ENCODE measurements around the gene COL25A1.

COL25A1 gene

GRCh38 chr4:108965472-108966076, 336.9 kb downstream of the COL25A1 start:
- Histone ChIP-seq H3K4me1 (ENCODE audit: control extremely low read depth in 1 of 4, control insufficient read depth in 4 of 4, insufficient read depth in 4 of 4, low read length in 3 of 4) (no peaks in the 10 kb centered on the region), H3K36me3 (ENCODE audit: control insufficient read depth in 4 of 4, insufficient read depth in 4 of 4, low read length in 3 of 4) (no peaks in the 10 kb centered on the region), H3K27me3 (replicated peaks in 2 of 5; ENCODE audit: control insufficient read depth in 4 of 5, insufficient read depth in 5 of 5, low read length in 4 of 5) (no peaks in the 10 kb centered on the region), H3K27ac (ENCODE audit: insufficient read depth in 1 of 2, low read depth in 1 of 2, low read length in 2 of 2, poor library complexity in 1 of 2, severe bottlenecking in 2 of 2) (no peak overlapping the region), H3K9me3 (ENCODE audit: control extremely low read depth in 1 of 5, control insufficient read depth in 4 of 5, insufficient read depth in 2 of 5, low read depth in 1 of 5, low read length in 4 of 5) (no peaks in the 10 kb centered on the region), H3K4me3 (ENCODE audit: control insufficient read depth in 1 of 7, extremely low read depth in 1 of 7, insufficient read depth in 4 of 7, low read depth in 2 of 7, low read length in 6 of 7) (no peak overlapping the region)
- POLR2A ChIA-PET = no interaction called here
- CTCF ChIA-PET = no interaction called here
- 100% methylated on average over 2 of the region's 3 CpGs for WGBS (ENCODE audit: insufficient coverage)
- no peak for DNase-seq

GRCh38 chr4:108965016-108965415, 337.4 kb downstream of the COL25A1 start:
- no peak overlapping the region for H3K4me3 ChIP-seq (ENCODE audit: control insufficient read depth in 1 of 7, extremely low read depth in 1 of 7, insufficient read depth in 4 of 7, low read depth in 2 of 7, low read length in 6 of 7)
- no peak overlapping the region for H3K27ac ChIP-seq (ENCODE audit: insufficient read depth in 1 of 2, low read depth in 1 of 2, low read length in 2 of 2, poor library complexity in 1 of 2, severe bottlenecking in 2 of 2)
- POLR2A ChIA-PET = no interaction called here
- no peaks in the 10 kb centered on the region for H3K4me1 ChIP-seq (ENCODE audit: control extremely low read depth in 1 of 4, control insufficient read depth in 4 of 4, insufficient read depth in 4 of 4, low read length in 3 of 4)
- no peaks in the 10 kb centered on the region for H3K9me3 ChIP-seq (ENCODE audit: control extremely low read depth in 1 of 5, control insufficient read depth in 4 of 5, insufficient read depth in 2 of 5, low read depth in 1 of 5, low read length in 4 of 5)
- CTCF ChIA-PET = no interaction called here
- no peaks in the 10 kb centered on the region for H3K27me3 ChIP-seq (replicated peaks in 2 of 5; ENCODE audit: control insufficient read depth in 4 of 5, insufficient read depth in 5 of 5, low read length in 4 of 5)
- WGBS (ENCODE audit: insufficient coverage) = no CpG with 5 or more reads among the region's 2 CpGs
- no peak for DNase-seq
- no peaks in the 10 kb centered on the region for H3K36me3 ChIP-seq (ENCODE audit: control insufficient read depth in 4 of 4, insufficient read depth in 4 of 4, low read length in 3 of 4)

DNA sequence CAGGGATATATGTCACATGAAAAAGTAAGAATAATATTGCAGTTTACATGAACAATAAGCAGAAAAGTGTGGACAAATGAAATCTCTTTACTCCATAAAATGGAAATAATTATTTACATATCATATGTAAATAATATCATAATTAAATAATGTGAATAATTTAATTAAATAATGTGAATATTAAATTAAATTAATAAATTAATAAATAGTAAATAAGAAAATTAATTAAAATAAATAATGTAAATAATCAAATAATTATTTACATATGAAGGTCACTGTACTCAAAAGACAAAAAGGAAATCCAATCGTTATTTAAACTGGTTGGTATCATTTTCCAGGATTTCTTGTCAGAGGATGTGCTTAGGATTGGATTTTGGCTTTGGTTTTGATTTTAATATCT, 338.5 kb downstream of the COL25A1 start:
- no peak overlapping the region for H3K4me3 ChIP-seq (ENCODE audit: control insufficient read depth in 1 of 7, extremely low read depth in 1 of 7, insufficient read depth in 4 of 7, low read depth in 2 of 7, low read length in 6 of 7)
- no peak for DNase-seq
- POLR2A ChIA-PET = no interaction called here
- CTCF ChIA-PET = no interaction called here
- H3K4me1 ChIP-seq (ENCODE audit: control extremely low read depth in 1 of 4, control insufficient read depth in 4 of 4, insufficient read depth in 4 of 4, low read length in 3 of 4) = no peaks in the 10 kb centered on the region
- no peak overlapping the region for H3K27ac ChIP-seq (ENCODE audit: insufficient read depth in 1 of 2, low read depth in 1 of 2, low read length in 2 of 2, poor library complexity in 1 of 2, severe bottlenecking in 2 of 2)
- H3K9me3 ChIP-seq (ENCODE audit: control extremely low read depth in 1 of 5, control insufficient read depth in 4 of 5, insufficient read depth in 2 of 5, low read depth in 1 of 5, low read length in 4 of 5) = no peaks in the 10 kb centered on the region
- no peaks in the 10 kb centered on the region for H3K36me3 ChIP-seq (ENCODE audit: control insufficient read depth in 4 of 4, insufficient read depth in 4 of 4, low read length in 3 of 4)
- WGBS (ENCODE audit: insufficient coverage) = no CpG with 5 or more reads among the region's 1 CpG
- H3K27me3 ChIP-seq (replicated peaks in 2 of 5; ENCODE audit: control insufficient read depth in 4 of 5, insufficient read depth in 5 of 5, low read length in 4 of 5) = no peaks in the 10 kb centered on the region

DNA sequence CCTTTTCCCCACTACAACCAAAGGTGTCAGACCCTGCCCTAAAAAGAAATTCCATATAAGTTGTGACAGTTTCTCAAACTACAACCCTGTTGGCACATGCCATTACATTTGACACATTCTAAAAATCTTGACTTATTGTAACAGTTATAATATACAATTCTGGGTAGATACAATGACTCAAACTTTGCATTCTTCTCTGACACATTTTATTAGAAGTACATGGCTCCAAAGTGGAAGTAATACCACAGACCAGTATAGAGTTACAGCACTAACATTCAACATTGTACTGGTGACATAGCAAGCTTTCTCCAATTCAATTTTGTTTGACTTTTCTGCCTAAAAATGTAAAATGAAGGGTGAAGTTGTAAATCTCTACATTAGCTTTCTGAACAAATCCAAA, 343.0 kb downstream of the COL25A1 start:
- no peak overlapping the region for H3K4me3 ChIP-seq (ENCODE audit: control insufficient read depth in 1 of 7, extremely low read depth in 1 of 7, insufficient read depth in 4 of 7, low read depth in 2 of 7, low read length in 6 of 7)
- H3K4me1 ChIP-seq (ENCODE audit: control extremely low read depth in 1 of 4, control insufficient read depth in 4 of 4, insufficient read depth in 4 of 4, low read length in 3 of 4) = no peaks in the 10 kb centered on the region
- no peaks in the 10 kb centered on the region for H3K36me3 ChIP-seq (ENCODE audit: control insufficient read depth in 4 of 4, insufficient read depth in 4 of 4, low read length in 3 of 4)
- ChIA-PET POLR2A (no interaction called here), CTCF (no interaction called here)
- no peak for DNase-seq
- H3K9me3 ChIP-seq (ENCODE audit: control extremely low read depth in 1 of 5, control insufficient read depth in 4 of 5, insufficient read depth in 2 of 5, low read depth in 1 of 5, low read length in 4 of 5) = no peaks in the 10 kb centered on the region
- no peak overlapping the region for H3K27ac ChIP-seq (ENCODE audit: insufficient read depth in 1 of 2, low read depth in 1 of 2, low read length in 2 of 2, poor library complexity in 1 of 2, severe bottlenecking in 2 of 2)
- H3K27me3 ChIP-seq (replicated peaks in 2 of 5; ENCODE audit: control insufficient read depth in 4 of 5, insufficient read depth in 5 of 5, low read length in 4 of 5) = no peaks in the 10 kb centered on the region

GRCh38 chr4:108954880-108955279, 347.6 kb downstream of the COL25A1 start:
- POLR2A ChIA-PET = no interaction called here
- WGBS (ENCODE audit: insufficient coverage) = no CpG with 5 or more reads among the region's 3 CpGs
- Histone ChIP-seq H3K9me3 (ENCODE audit: control extremely low read depth in 1 of 5, control insufficient read depth in 4 of 5, insufficient read depth in 2 of 5, low read depth in 1 of 5, low read length in 4 of 5) (no peaks in the 10 kb centered on the region), H3K4me3 (ENCODE audit: control insufficient read depth in 1 of 7, extremely low read depth in 1 of 7, insufficient read depth in 4 of 7, low read depth in 2 of 7, low read length in 6 of 7) (no peak overlapping the region), H3K27ac (ENCODE audit: insufficient read depth in 1 of 2, low read depth in 1 of 2, low read length in 2 of 2, poor library complexity in 1 of 2, severe bottlenecking in 2 of 2) (no peak overlapping the region), H3K4me1 (ENCODE audit: control extremely low read depth in 1 of 4, control insufficient read depth in 4 of 4, insufficient read depth in 4 of 4, low read length in 3 of 4) (no peaks in the 10 kb centered on the region), H3K36me3 (ENCODE audit: control insufficient read depth in 4 of 4, insufficient read depth in 4 of 4, low read length in 3 of 4) (no peaks in the 10 kb centered on the region), H3K27me3 (replicated peaks in 2 of 5; ENCODE audit: control insufficient read depth in 4 of 5, insufficient read depth in 5 of 5, low read length in 4 of 5) (no peaks in the 10 kb centered on the region)
- peak in 2 of 3 donors; percentile 35 to 57 for DNase-seq
- CTCF ChIA-PET = no interaction called here

DNA sequence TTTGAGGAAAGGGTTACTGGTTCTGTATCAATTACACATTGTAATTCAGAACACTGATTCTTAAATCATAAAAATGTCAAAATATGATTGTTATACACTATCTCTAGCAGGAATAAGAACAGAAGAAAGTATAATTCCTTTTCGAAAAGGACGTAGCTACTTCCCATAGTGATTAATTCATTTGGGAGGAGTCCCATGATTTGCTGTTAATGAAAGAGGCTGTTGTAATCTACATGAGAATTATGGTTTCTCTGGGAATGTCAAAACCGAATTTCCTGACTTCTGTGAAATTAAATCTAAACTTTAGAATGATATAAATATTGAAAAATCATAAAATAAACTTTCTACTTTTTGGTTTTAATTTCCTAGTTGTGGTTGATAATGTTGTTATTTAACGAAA, 348.5 kb downstream of the COL25A1 start:
- WGBS (ENCODE audit: insufficient coverage) = 100% methylated on average over 2 of the region's 4 CpGs
- Histone ChIP-seq H3K27me3 (replicated peaks in 2 of 5; ENCODE audit: control insufficient read depth in 4 of 5, insufficient read depth in 5 of 5, low read length in 4 of 5) (no peaks in the 10 kb centered on the region), H3K36me3 (ENCODE audit: control insufficient read depth in 4 of 4, insufficient read depth in 4 of 4, low read length in 3 of 4) (no peaks in the 10 kb centered on the region), H3K9me3 (ENCODE audit: control extremely low read depth in 1 of 5, control insufficient read depth in 4 of 5, insufficient read depth in 2 of 5, low read depth in 1 of 5, low read length in 4 of 5) (no peaks in the 10 kb centered on the region), H3K4me1 (ENCODE audit: control extremely low read depth in 1 of 4, control insufficient read depth in 4 of 4, insufficient read depth in 4 of 4, low read length in 3 of 4) (no peaks in the 10 kb centered on the region), H3K4me3 (ENCODE audit: control insufficient read depth in 1 of 7, extremely low read depth in 1 of 7, insufficient read depth in 4 of 7, low read depth in 2 of 7, low read length in 6 of 7) (no peak overlapping the region), H3K27ac (ENCODE audit: insufficient read depth in 1 of 2, low read depth in 1 of 2, low read length in 2 of 2, poor library complexity in 1 of 2, severe bottlenecking in 2 of 2) (no peak overlapping the region)
- DNase-seq = no peak
- ChIA-PET POLR2A (no interaction called here), CTCF (no interaction called here)

- CTCF ChIA-PET = interaction anchor here (1.3 kb wide), 1 partner anchor 22 kb away, joined by 4 read pairs; no protein-coding TSS in a partner anchor
- Histone ChIP-seq H3K4me1 (ENCODE audit: control extremely low read depth in 1 of 4, control insufficient read depth in 4 of 4, insufficient read depth in 4 of 4, low read length in 3 of 4) (no peaks in the 10 kb centered on the region), H3K27ac (ENCODE audit: insufficient read depth in 1 of 2, low read depth in 1 of 2, low read length in 2 of 2, poor library complexity in 1 of 2, severe bottlenecking in 2 of 2) (no peak overlapping the region), H3K36me3 (ENCODE audit: control insufficient read depth in 4 of 4, insufficient read depth in 4 of 4, low read length in 3 of 4) (no peaks in the 10 kb centered on the region), H3K9me3 (ENCODE audit: control extremely low read depth in 1 of 5, control insufficient read depth in 4 of 5, insufficient read depth in 2 of 5, low read depth in 1 of 5, low read length in 4 of 5) (no peaks in the 10 kb centered on the region), H3K27me3 (replicated peaks in 2 of 5; ENCODE audit: control insufficient read depth in 4 of 5, insufficient read depth in 5 of 5, low read length in 4 of 5) (no peaks in the 10 kb centered on the region), H3K4me3 (ENCODE audit: control insufficient read depth in 1 of 7, extremely low read depth in 1 of 7, insufficient read depth in 4 of 7, low read depth in 2 of 7, low read length in 6 of 7) (no peak overlapping the region)
- no peak for DNase-seq
- POLR2A ChIA-PET = no interaction called here
- WGBS (ENCODE audit: insufficient coverage) = 96% methylated on average over 4 of the region's 6 CpGs
Observed at GRCh38 chr4:108950158-108950915, 352.1 kb downstream of the COL25A1 start.

All from common myeloid progenitor, CD34-positive (primary cell).